Nephron (organoid): ENCODE data around the gene PRKD1.

Experiments
- H3K27ac Mint-ChIP-seq, 3 experiments: 2 replicates each; pipeline ENCODE4 v1.8.0; 2020; ENCODE audit warnings: mixed read lengths in 3 of 3, mild to moderate bottlenecking in 2 of 3, moderate library complexity in 1 of 3
- H3K27me3 Mint-ChIP-seq: 2 replicates; pipeline ENCODE4 v1.8.0; 2021; ENCODE audit warnings: low read depth, mild to moderate bottlenecking, moderate library complexity, mixed read lengths
- H3K36me3 Mint-ChIP-seq: 2 replicates; pipeline ENCODE4 v1.8.0; 2020; ENCODE audit warnings: low read depth, mixed read lengths
- H3K4me1 Mint-ChIP-seq: 2 replicates; pipeline ENCODE4 v1.8.0; 2020; ENCODE audit warnings: mixed read lengths
- H3K4me3 Mint-ChIP-seq, 3 experiments: 2 replicates each; pipeline ENCODE4 v1.8.0; 2020; ENCODE audit warnings: mild to moderate bottlenecking in 3 of 3, mixed read lengths in 3 of 3, moderate library complexity in 2 of 3
- H3K9me3 Mint-ChIP-seq: 2 replicates; pipeline ENCODE4 v1.8.0; 2020; ENCODE audit warnings: mixed read lengths
- CTCF ChIP-seq, 3 experiments: fragments of 200-600 bp; sonication (generic); IDR thresholded peaks; one replicate each; pipeline ENCODE4 v1.5.0; 2021; ENCODE audit warnings: antibody characterized with exemption in 3 of 3; ENCODE audit not compliant: unreplicated experiment in 3 of 3

PRKD1 gene

GRCh38 chr14:29749829-29750228 is 177.8 kb downstream of the PRKD1 start:
- no peak overlapping the region for H3K4me3 Mint-ChIP-seq
- no peak for TF ChIP-seq CTCF (IDR thresholded peaks at IDR 0.05; ENCODE audit: unreplicated experiment in 3 of 3)
- H3K36me3 Mint-ChIP-seq = no peaks in the 10 kb centered on the region
- H3K9me3 Mint-ChIP-seq = no peaks in the 10 kb centered on the region
- no peaks in the 10 kb centered on the region for H3K4me1 Mint-ChIP-seq
- no peak overlapping the region for H3K27ac Mint-ChIP-seq
- no peaks in the 10 kb centered on the region for H3K27me3 Mint-ChIP-seq

GRCh38 chr14:29749327-29749726 is 178.3 kb downstream of the PRKD1 start:
- no peaks in the 10 kb centered on the region for H3K4me1 Mint-ChIP-seq
- no peaks in the 10 kb centered on the region for H3K9me3 Mint-ChIP-seq
- H3K36me3 Mint-ChIP-seq = no peaks in the 10 kb centered on the region
- H3K4me3 Mint-ChIP-seq = no peak overlapping the region
- TF ChIP-seq CTCF (IDR thresholded peaks at IDR 0.05; ENCODE audit: unreplicated experiment in 3 of 3) = no peak
- no peaks in the 10 kb centered on the region for H3K27me3 Mint-ChIP-seq
- no peak overlapping the region for H3K27ac Mint-ChIP-seq

GRCh38 chr14:29745863-29746262 is 181.8 kb downstream of the PRKD1 start:
- no peaks in the 10 kb centered on the region for H3K27me3 Mint-ChIP-seq
- peaks cover 18% of the 10 kb centered on the region for H3K4me1 Mint-ChIP-seq
- no peak for TF ChIP-seq CTCF (IDR thresholded peaks at IDR 0.05; ENCODE audit: unreplicated experiment in 3 of 3)
- H3K9me3 Mint-ChIP-seq = no peaks in the 10 kb centered on the region
- H3K4me3 Mint-ChIP-seq = no peak overlapping the region
- H3K27ac Mint-ChIP-seq = no peak overlapping the region
- H3K36me3 Mint-ChIP-seq = no peaks in the 10 kb centered on the region

GRCh38 chr14:29743531-29743930 is 184.1 kb downstream of the PRKD1 start:
- no peaks in the 10 kb centered on the region for H3K36me3 Mint-ChIP-seq
- H3K9me3 Mint-ChIP-seq = no peaks in the 10 kb centered on the region

GRCh38 chr14:29741909-29742401 is 185.7 kb downstream of the PRKD1 start:
- no peaks in the 10 kb centered on the region for H3K27me3 Mint-ChIP-seq
- H3K9me3 Mint-ChIP-seq = peaks cover 2% of the 10 kb centered on the region
- TF ChIP-seq CTCF (IDR thresholded peaks at IDR 0.05; ENCODE audit: unreplicated experiment in 3 of 3) = no peak
- no peaks in the 10 kb centered on the region for H3K36me3 Mint-ChIP-seq
- H3K4me3 Mint-ChIP-seq = no peak overlapping the region
- peak overlapping the region in 2 of 3 experiments; percentile 9 to 37 for H3K27ac Mint-ChIP-seq
- peaks cover 24% of the 10 kb centered on the region for H3K4me1 Mint-ChIP-seq

More at GRCh38 chr14:29743531-29743930, 184.1 kb downstream of the PRKD1 start:
- Mint-ChIP-seq H3K4me1 (peaks cover 24% of the 10 kb centered on the region), H3K27me3 (no peaks in the 10 kb centered on the region), H3K4me3 (no peak overlapping the region), H3K27ac (peak overlapping the region in 1 of 3 experiments; percentile 47)
- TF ChIP-seq CTCF (IDR thresholded peaks at IDR 0.05; ENCODE audit: unreplicated experiment in 3 of 3) = no peak

GRCh38 chr14:29740491-29740890 is 187.2 kb downstream of the PRKD1 start:
- no peaks in the 10 kb centered on the region for H3K27me3 Mint-ChIP-seq
- H3K4me3 Mint-ChIP-seq = no peak overlapping the region
- no peak for TF ChIP-seq CTCF (IDR thresholded peaks at IDR 0.05; ENCODE audit: unreplicated experiment in 3 of 3)
- H3K27ac Mint-ChIP-seq = no peak overlapping the region
- H3K36me3 Mint-ChIP-seq = no peaks in the 10 kb centered on the region
- H3K4me1 Mint-ChIP-seq = peaks cover 24% of the 10 kb centered on the region
- peaks cover 2% of the 10 kb centered on the region for H3K9me3 Mint-ChIP-seq
